VCaP (cell line): ENCODE measurements around the gene DEDD2.

Experiments used
- H3K27ac ChIP-seq: fragments of 450-650 bp; 2 replicates; pipeline ENCODE4 v1.5.1; 2017
- CTCF ChIP-seq: fragments of 450-650 bp; conservative IDR thresholded peaks from 2 replicates; pipeline ENCODE4 v1.5.1; 2017; ENCODE audit warnings: mild to moderate bottlenecking, moderate library complexity

The DEDD2 gene

GRCh38 chr19:42254089-42254849 lies 36.8 kb upstream of the DEDD2 start:
- no peak for TF ChIP-seq CTCF
- peak overlapping the region; percentile 91 for H3K27ac ChIP-seq

GRCh38 chr19:42253245-42254088 lies 36.0 kb upstream of the DEDD2 start:
- H3K27ac ChIP-seq, result peak overlapping the region; percentile 91
- no peak for TF ChIP-seq CTCF

GRCh38 chr19:42252365-42253244 lies 35.1 kb upstream of the DEDD2 start:
- peak overlapping the region; percentile 91 for H3K27ac ChIP-seq
- no peak for TF ChIP-seq CTCF

GRCh38 chr19:42251572-42252358 lies 34.3 kb upstream of the DEDD2 start:
- TF ChIP-seq CTCF, result no peak
- no peak overlapping the region for H3K27ac ChIP-seq

- no peak overlapping the region for H3K27ac ChIP-seq
- no peak for TF ChIP-seq CTCF
These were observed 33.4 kb upstream of the DEDD2 start for GRCh38 chr19:42250666-42251531.

- H3K27ac ChIP-seq, result no peak overlapping the region
- no peak for TF ChIP-seq CTCF
These were observed 32.7 kb upstream of the DEDD2 start for GRCh38 chr19:42250183-42250665.
